Neural progenitor cell (in vitro differentiated cells): ENCODE measurements around the gene PFKFB4. TPM values are rescaled to one million over a fixed set of nuclear protein-coding genes. Genes with fewer than 3 reads are reported as not detected.

Experiments used
- DNase-seq: peaks from one replicate; pipeline ENCODE4 v3.0.0-alpha.2; 2016; ENCODE audit warnings: low spot score
- H2AFZ ChIP-seq: fragments of 200-600 bp; sonication (generic); replicated peaks from 2 replicates; pipeline ENCODE4 v1.6.1; 2016; ENCODE audit warnings: antibody characterized with exemption
- H3F3A ChIP-seq: fragments of 200-600 bp; sonication (generic); 2 replicates; pipeline ENCODE4 v1.6.1; 2016; ENCODE audit warnings: antibody characterized with exemption, low read depth
- H3K27ac ChIP-seq: fragments of 200-600 bp; sonication (generic); 2 replicates; pipeline ENCODE4 v1.5.1; 2016; ENCODE audit warnings: mild to moderate bottlenecking
- H3K27me3 ChIP-seq: fragments of 200-600 bp; sonication (generic); 2 replicates; pipeline ENCODE4 v1.6.1; 2016; ENCODE audit warnings: mild to moderate bottlenecking, moderate library complexity
- H3K36me3 ChIP-seq: fragments of 200-600 bp; sonication (generic); 2 replicates; pipeline ENCODE4 v1.5.1; 2016
- H3K4me1 ChIP-seq: fragments of 200-600 bp; sonication (generic); 2 replicates; pipeline ENCODE4 v1.6.1; 2016; ENCODE audit warnings: mixed run types
- H3K4me2 ChIP-seq: fragments of 200-600 bp; sonication (generic); 2 replicates; pipeline ENCODE4 v1.6.1; 2016
- H3K4me3 ChIP-seq: fragments of 200-600 bp; sonication (generic); 2 replicates; pipeline ENCODE4 v1.5.1; 2016
- H3K79me2 ChIP-seq: fragments of 200-600 bp; sonication (generic); 2 replicates; pipeline ENCODE4 v1.6.1; 2016; ENCODE audit warnings: low read depth
- H3K9ac ChIP-seq: fragments of 200-600 bp; sonication (generic); 2 replicates; pipeline ENCODE4 v1.6.1; 2016
- H3K9me3 ChIP-seq: fragments of 200-600 bp; sonication (generic); 2 replicates; pipeline ENCODE4 v1.5.1; 2016; ENCODE audit warnings: low read depth
- H4K20me1 ChIP-seq: fragments of 200-600 bp; sonication (generic); 2 replicates; pipeline ENCODE4 v1.6.1; 2016; ENCODE audit warnings: low read depth
- H3K27ac Mint-ChIP-seq: 3 replicates; pipeline ENCODE4 v1.8.0; 2021; ENCODE audit warnings: mixed read lengths
- H3K27me3 Mint-ChIP-seq: 2 replicates; pipeline ENCODE4 v1.8.0; 2022; ENCODE audit warnings: low read depth, mild to moderate bottlenecking, inconsistent platforms, moderate library complexity, mixed read lengths; ENCODE audit not compliant: insufficient read depth
- H3K36me3 Mint-ChIP-seq: 3 replicates; pipeline ENCODE4 v1.8.0; 2021; ENCODE audit warnings: mixed read lengths
- H3K4me1 Mint-ChIP-seq: 3 replicates; pipeline ENCODE4 v1.8.0; 2021; ENCODE audit warnings: mixed read lengths
- H3K4me3 Mint-ChIP-seq: 3 replicates; pipeline ENCODE4 v1.8.0; 2021; ENCODE audit warnings: mild to moderate bottlenecking, moderate library complexity, mixed read lengths
- H3K9me3 Mint-ChIP-seq: 3 replicates; pipeline ENCODE4 v1.8.0; 2020; ENCODE audit warnings: mixed read lengths
- CTCF ChIP-seq: fragments of 200-600 bp; sonication (generic); IDR thresholded peaks from 2 replicates; pipeline ENCODE4 v1.5.1; 2017; ENCODE audit warnings: antibody characterized with exemption, mild to moderate bottlenecking
- EZH2 ChIP-seq: fragments of 200-600 bp; sonication (generic); IDR thresholded peaks from 2 replicates; pipeline ENCODE4 v1.6.1; 2017; ENCODE audit warnings: antibody characterized with exemption, mild to moderate bottlenecking, moderate library complexity
- EZH2phosphoT487 ChIP-seq: fragments of 200-600 bp; sonication (generic); IDR thresholded peaks from 2 replicates; pipeline ENCODE4 v1.6.1; 2017; ENCODE audit warnings: antibody characterized with exemption
- total RNA-seq: library from RNA; depleted of rRNA; stranded (reverse); fragments of >200 nt; gene quantifications from 2 replicates; pipeline ENCODE4 v1.2.3, GENCODE V29; 2015; ENCODE audit warnings: low replicate concordance

PFKFB4 gene
- total RNA-seq, 1 donor from 2014 or later = 59.5 TPM

- Histone ChIP-seq H3K4me2 (no peak overlapping the region), H3K4me1 (no peaks in the 10 kb centered on the region), H3K9ac (no peak overlapping the region), H3K79me2 (no peaks in the 10 kb centered on the region), H3K36me3 (no peaks in the 10 kb centered on the region), H3F3A (no peaks in the 10 kb centered on the region), H3K27ac (no peak overlapping the region), H3K9me3 (no peaks in the 10 kb centered on the region), H3K27me3 (no peaks in the 10 kb centered on the region), H3K4me3 (no peak overlapping the region), H4K20me1 (no peaks in the 10 kb centered on the region), H2AFZ (no peak overlapping the region)
- Mint-ChIP-seq H3K4me3 (no peak overlapping the region), H3K4me1 (peaks cover 4% of the 10 kb centered on the region), H3K9me3 (no peaks in the 10 kb centered on the region), H3K27ac (no peak overlapping the region), H3K36me3 (no peaks in the 10 kb centered on the region), H3K27me3 (peaks cover 5% of the 10 kb centered on the region)
- no peak for TF ChIP-seq EZH2phosphoT487
- TF ChIP-seq EZH2 = no peak
- TF ChIP-seq CTCF = no peak
- DNase-seq = no peak
Observed at GRCh38 chr3:48588230-48588629, 31.6 kb upstream of the PFKFB4 start.

GRCh38 chr3:48587686-48588085, 31.1 kb upstream of the PFKFB4 start:
- no peak for DNase-seq
- Histone ChIP-seq H3K27ac (no peak overlapping the region), H3F3A (no peaks in the 10 kb centered on the region), H3K79me2 (no peaks in the 10 kb centered on the region), H3K36me3 (no peaks in the 10 kb centered on the region), H3K9me3 (no peaks in the 10 kb centered on the region), H3K4me1 (no peaks in the 10 kb centered on the region), H3K4me3 (no peak overlapping the region), H3K27me3 (no peaks in the 10 kb centered on the region), H2AFZ (no peak overlapping the region), H3K9ac (no peak overlapping the region), H3K4me2 (no peak overlapping the region), H4K20me1 (no peaks in the 10 kb centered on the region)
- TF ChIP-seq CTCF (no peak), EZH2phosphoT487 (no peak), EZH2 (no peak)
- no peaks in the 10 kb centered on the region for H3K36me3 Mint-ChIP-seq
- no peak overlapping the region for H3K27ac Mint-ChIP-seq
- peaks cover 5% of the 10 kb centered on the region for H3K27me3 Mint-ChIP-seq
- H3K4me1 Mint-ChIP-seq = peaks cover under 1% of the 10 kb centered on the region
- no peaks in the 10 kb centered on the region for H3K9me3 Mint-ChIP-seq
- no peak overlapping the region for H3K4me3 Mint-ChIP-seq

DNA sequence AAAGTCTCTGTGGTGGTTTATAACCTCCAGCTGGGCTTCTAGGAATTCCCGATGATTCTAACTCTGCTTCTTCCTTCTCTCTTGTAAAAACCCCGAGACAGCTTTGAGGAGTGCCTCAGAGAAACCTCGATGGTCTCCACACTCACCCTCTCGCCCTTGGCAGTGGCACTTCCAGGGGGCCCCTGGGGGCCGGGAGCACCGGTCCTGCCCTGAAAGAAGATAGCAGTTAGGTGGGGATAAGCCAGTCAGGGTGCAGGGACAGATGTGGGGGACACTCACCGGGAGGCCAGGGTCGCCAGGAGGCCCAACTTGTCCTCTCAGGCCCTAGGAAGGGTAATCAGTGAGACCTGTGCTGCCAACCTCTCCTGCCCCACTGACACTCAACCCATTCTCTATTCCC, 28.8 kb upstream of the PFKFB4 start:
- Histone ChIP-seq H3F3A (no peaks in the 10 kb centered on the region), H4K20me1 (no peaks in the 10 kb centered on the region), H2AFZ (no peak overlapping the region), H3K4me3 (no peak overlapping the region), H3K36me3 (no peaks in the 10 kb centered on the region), H3K79me2 (no peaks in the 10 kb centered on the region), H3K9me3 (no peaks in the 10 kb centered on the region), H3K27ac (no peak overlapping the region), H3K4me1 (no peaks in the 10 kb centered on the region), H3K27me3 (no peaks in the 10 kb centered on the region), H3K9ac (no peak overlapping the region), H3K4me2 (no peak overlapping the region)
- Mint-ChIP-seq H3K27me3 (peaks cover 2% of the 10 kb centered on the region), H3K27ac (no peak overlapping the region), H3K36me3 (peaks cover 3% of the 10 kb centered on the region), H3K4me1 (peaks cover 9% of the 10 kb centered on the region), H3K4me3 (no peak overlapping the region), H3K9me3 (no peaks in the 10 kb centered on the region)
- no peak for TF ChIP-seq EZH2phosphoT487
- TF ChIP-seq EZH2 = no peak
- no peak for TF ChIP-seq CTCF
- DNase-seq = no peak
